ENCODE results near the gene RUFY1.
"Not testable (repeated sequence)": the region's sequence is repeated elsewhere in the genome, so short reads cannot be mapped to it uniquely, and the experiment has no call there.

RUFY1 gene

DNA sequence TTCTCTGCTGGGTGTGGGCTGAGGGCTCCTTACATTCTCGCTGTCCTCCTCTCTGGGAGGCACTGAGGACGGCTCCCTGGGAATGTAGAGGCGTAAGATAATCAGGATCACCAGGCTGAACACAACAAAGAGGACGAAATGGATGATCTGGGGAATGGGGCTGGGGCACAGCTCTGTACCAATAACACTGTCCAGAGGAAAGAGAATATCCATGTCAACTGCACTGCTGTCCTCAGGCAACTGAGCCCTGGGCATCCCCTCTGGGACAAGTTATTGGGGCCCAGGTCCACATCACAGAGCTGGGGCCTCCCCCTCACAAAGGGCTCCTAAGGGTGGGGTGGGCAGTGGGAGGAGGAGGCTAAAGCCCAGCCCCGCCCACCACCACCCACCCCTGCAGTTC, 94.4 kb downstream of the RUFY1 start:
- in situ Hi-C loops (cut with MboI; ENCODE audit: low pct_unique_long_range_greater_than_20kb, low sequenced_read_pairs, unreplicated experiment); DNase-seq (ENCODE audit: low spot score): not testable (repeated sequence)

DNA sequence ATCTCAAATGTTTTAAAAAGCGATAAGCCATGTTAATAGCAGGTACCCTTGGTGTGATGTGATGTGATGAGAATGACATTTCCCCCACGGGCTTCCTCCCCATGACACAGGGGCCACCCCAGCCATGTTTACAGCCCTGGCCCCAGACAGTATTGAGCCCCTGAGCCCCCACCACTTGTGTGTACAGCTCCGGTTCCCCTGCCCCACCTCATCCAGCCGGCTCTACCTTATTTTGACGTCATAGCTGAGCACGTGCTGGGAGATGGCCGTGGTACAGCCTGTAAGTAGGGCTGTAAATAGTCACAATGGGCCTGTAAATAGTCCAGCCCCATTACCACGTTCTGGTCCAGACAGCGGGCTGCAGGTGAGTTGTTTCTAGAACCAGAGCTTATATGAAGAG, 98.1 kb downstream of the RUFY1 start:
- no peak for DNase-seq (ENCODE audit: low spot score)
- in situ Hi-C loops (cut with MboI; ENCODE audit: low pct_unique_long_range_greater_than_20kb, low sequenced_read_pairs, unreplicated experiment), result no loop called here
- TF ChIP-seq, protein P1, sequence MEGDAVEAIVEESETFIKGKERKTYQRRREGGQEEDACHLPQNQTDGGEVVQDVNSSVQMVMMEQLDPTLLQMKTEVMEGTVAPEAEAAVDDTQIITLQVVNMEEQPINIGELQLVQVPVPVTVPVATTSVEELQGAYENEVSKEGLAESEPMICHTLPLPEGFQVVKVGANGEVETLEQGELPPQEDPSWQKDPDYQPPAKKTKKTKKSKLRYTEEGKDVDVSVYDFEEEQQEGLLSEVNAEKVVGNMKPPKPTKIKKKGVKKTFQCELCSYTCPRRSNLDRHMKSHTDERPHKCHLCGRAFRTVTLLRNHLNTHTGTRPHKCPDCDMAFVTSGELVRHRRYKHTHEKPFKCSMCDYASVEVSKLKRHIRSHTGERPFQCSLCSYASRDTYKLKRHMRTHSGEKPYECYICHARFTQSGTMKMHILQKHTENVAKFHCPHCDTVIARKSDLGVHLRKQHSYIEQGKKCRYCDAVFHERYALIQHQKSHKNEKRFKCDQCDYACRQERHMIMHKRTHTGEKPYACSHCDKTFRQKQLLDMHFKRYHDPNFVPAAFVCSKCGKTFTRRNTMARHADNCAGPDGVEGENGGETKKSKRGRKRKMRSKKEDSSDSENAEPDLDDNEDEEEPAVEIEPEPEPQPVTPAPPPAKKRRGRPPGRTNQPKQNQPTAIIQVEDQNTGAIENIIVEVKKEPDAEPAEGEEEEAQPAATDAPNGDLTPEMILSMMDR (IDR thresholded peaks at IDR 0.05; ENCODE audit: extremely low read depth, insufficient read depth, missing control alignments), result no peak

DNA sequence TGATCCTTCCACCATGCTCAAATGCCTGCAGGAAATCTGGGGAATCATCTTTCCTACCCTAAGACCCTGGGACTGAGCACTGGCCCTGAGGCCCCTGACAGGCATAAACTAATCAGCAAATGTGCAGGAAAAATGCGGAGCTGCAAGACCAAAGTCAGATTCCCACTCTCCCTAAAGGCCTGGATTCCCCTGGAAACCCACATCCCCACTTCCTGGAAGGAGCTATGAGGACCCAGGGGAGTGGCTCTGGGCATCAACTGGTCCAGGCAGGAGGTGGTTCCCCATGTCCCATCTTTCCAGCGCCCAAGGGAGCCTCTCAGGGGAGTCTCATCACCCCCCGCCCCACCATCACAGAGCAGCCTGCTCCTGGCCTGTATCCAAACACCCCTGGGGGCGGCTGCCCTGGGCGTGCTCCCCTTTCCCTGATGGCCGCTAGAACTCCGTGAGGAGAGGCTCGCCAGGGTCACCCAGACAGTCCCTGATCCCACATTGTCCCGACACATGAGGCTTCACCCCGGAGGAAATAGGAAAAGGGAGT, 98.9 kb downstream of the RUFY1 start:
- DNase-seq (ENCODE audit: low spot score); in situ Hi-C loops (cut with MboI; ENCODE audit: low pct_unique_long_range_greater_than_20kb, low sequenced_read_pairs, unreplicated experiment): not testable (repeated sequence)

DNA sequence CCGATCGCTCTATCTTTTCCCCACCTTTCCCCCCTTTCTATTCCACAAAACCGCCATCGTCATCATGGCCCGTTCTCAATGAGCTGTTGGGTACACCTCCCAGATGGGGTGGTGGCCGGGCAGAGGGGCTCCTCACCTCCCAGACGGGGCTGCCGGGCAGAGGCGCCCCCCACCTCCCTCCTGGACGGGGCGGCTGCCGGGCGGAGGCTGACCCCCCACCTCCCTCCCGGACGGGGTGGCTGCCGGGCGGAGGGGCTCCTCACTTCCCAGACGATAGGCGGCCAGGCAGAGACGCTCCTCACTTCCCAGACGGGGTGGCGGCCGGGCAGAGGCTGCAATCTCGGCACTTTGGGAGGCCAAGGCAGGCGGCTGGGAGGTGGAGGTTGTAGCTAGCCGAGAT, 99.9 kb downstream of the RUFY1 start:
- DNase-seq (ENCODE audit: low spot score); in situ Hi-C loops (cut with MboI; ENCODE audit: low pct_unique_long_range_greater_than_20kb, low sequenced_read_pairs, unreplicated experiment): not testable (repeated sequence)

DNA sequence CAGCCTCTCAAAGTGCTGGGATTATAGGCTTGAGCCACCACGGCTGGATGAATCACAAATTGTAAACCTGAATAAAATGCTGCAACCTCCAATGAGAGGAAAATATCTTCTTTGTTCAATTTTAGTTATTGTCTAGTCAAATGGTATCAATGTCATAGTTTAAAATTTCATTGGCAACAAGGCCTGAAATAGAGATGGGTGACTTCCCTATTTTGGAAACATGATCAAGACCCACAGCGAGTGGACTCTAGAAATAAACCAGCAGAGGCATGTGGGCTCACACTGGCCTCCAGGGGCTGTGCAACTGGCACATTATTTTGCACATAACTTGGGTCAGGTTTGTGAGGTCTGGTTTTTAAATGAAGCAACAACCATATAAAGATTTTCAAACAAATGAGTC, 102.8 kb downstream of the RUFY1 start:
- DNase-seq (ENCODE audit: low spot score); in situ Hi-C loops (cut with MboI; ENCODE audit: low pct_unique_long_range_greater_than_20kb, low sequenced_read_pairs, unreplicated experiment): not testable (repeated sequence)

DNA sequence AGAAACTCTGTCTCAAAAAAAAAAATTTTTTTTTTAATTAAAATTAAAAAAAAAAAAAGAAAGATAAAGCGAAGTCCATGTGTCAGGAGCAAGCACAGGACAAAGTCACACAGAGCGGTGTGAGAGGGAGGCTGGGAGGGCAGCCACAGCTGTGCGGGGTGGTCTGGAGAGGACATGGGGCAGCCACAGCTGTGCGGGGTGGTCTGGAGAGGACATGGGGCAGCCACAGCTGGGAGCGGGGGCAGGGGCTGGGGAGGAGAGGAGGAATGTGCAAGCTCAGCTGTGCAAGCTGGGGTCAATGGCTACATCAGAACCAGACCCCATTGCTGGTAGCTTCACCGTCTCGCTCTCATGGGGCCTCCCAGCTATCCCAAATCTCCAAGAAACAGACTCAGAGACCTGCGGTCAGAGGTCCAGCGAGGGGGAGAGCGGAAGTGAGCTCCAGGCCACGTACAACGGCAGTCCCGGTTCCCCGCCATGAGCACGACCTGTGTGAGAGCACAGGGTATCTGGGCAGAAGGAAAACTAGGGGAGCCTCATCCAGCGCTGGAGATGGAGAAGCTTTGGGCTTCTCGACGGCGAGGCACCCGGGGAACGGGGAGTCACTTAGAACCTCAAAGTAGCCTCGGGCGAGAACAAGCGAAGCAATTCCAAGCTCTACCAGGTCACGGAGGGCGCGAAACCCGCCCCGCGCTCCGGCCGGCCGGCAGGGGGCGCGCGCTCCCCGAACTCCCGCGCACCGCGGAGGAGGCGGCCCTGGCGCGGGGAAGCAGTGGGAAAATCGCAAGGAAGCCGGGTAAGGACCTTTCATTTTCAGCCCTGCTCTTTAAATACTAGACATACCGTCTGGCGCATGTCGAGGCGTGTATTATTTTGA, 107.2 kb downstream of the RUFY1 start:
- in situ Hi-C loops (cut with MboI; ENCODE audit: low pct_unique_long_range_greater_than_20kb, low sequenced_read_pairs, unreplicated experiment); DNase-seq (ENCODE audit: low spot score): not testable (repeated sequence)

DNA sequence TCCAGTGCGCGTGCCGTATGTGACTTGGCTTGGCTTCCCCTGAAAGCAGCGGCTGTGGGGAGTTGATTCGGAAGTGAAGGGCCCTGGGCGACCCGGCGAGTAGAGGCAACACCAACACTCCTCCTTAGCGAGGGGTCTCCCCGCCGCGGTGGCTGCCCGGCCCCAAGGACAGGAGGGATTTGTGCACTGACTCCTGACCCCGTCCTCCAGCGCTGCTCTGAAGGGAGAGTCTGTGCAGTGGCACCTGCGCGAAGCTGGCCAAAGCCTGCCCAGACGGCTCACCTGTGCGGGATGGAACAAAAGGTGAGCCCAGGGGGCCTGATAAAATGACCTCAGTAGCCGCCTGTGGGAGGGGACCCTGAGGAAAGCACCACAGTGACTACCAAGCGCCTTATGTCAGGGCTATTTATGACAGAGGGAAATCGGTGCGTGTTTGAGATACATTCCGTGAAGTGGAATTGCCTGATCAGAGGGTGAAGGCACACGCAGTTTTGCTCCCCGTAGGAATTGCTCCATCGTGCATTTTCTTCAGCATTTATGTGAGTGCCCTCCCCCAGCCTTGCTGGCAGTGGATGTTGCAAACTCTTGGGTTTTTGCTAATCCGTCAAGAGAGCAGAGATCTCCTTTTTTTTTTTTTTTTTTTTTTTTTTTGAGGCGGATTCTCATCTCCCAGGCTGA, 108.0 kb downstream of the RUFY1 start:
- in situ Hi-C loops (cut with MboI; ENCODE audit: low pct_unique_long_range_greater_than_20kb, low sequenced_read_pairs, unreplicated experiment); DNase-seq (ENCODE audit: low spot score): not testable (repeated sequence)

Measured in GM13977 (cell line).